ENCODE data around the gene G6PC2.
A peak's percentile ranks its signal among the peaks of the same experiment; 100 is the strongest.
"Not testable (repeated sequence)": the region's sequence is repeated elsewhere in the genome, so short reads cannot be mapped to it uniquely, and the experiment has no call there.

Gene G6PC2

DNA sequence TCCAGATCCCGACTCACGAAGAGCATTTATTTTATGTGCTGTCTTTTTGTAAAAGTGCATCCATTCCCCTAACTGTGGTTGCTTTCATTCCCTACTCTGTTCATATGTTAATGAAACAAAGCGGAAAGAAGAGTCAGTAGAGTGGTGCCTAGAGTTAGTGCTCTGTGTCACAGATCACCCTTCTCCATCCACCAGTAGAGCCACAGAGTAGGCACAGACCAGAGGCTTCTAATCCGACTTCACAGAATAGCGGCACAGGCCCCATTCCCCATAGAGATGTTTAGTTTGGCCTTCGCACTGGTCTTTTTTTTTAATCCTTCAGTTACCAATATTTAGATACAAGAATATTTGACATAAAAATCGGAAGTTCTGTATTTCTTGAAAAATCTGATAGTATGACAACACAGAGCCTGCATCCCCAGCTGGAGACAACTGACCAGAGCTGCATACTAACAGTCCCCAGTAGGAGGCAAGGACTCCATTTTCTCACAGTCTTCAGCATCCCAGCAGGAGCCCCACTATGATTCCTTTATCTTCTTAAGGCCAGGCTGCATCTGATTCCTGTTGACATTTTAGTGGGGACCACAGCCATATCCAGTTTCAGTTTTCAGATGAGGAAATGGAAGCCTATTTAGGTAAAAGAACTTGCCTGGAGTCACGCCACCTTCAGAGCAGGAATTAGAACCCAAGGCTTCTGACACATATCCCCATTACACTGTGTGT lies 7.0 kb downstream of the G6PC2 start:
- no peak for DNase-seq

DNA sequence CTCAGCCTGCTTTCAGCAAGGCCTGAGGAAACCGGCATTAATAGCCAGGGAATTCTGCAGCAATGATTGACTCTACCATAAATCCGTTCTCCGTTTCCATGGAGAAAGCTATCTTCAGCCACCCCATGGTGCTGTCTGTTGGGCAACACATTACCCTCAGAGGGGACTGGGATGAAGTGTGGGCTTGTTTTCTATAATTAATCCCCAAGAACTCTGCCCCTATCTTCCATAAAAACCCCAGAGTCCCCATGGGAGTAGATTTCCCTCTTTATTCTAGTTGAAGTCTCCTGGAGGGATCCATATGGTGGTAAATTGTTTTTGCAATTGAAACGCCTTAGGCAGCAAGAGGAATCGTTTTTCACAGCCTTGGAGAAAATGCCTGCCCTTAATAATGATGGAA lies 9.2 kb downstream of the G6PC2 start:
- peak; percentile 63 for DNase-seq

DNA sequence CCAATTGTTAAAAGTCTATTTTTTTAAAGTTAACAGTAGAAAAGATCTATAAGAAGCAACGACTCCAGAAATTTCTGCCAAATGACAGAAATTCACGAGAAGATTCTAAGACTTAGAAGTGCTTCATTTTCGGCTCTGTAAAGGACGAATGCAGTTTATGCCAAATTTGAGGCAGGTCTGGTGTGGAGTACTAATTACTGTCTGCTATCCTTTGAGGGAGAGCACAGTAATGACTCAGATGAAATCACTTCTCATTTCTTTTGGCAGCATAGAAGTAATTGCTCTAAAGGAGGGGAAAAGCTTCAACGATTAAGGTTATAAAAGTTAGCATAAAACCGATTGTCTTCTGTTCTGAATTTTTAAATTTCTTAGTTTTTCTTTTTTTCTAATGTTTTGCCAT lies 11.4 kb downstream of the G6PC2 start:
- no peak for DNase-seq

DNA sequence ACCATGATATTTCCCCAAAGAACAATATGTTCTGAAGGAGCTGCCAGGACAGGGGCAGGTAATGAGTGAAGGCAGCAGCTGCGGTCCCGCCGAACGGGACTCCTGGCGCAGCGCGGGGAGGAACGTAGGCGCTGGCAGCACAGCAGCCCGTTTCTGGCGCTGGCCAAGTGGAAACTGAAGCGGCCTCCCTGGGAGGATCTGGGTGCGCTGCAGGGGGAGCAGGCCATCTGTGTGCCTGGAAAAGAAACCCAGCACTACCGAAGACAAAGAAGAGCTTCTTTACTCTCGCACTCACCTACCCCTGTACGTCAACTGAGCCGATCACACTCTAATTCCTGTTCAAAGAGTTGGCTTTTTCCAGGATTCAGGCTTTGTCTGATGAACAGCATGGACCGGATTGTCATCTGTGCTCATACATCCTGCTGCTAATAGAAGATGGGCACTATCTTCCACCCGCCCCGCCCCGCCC lies 11.8 kb downstream of the G6PC2 start:
- peak; percentile 63 for DNase-seq

DNA sequence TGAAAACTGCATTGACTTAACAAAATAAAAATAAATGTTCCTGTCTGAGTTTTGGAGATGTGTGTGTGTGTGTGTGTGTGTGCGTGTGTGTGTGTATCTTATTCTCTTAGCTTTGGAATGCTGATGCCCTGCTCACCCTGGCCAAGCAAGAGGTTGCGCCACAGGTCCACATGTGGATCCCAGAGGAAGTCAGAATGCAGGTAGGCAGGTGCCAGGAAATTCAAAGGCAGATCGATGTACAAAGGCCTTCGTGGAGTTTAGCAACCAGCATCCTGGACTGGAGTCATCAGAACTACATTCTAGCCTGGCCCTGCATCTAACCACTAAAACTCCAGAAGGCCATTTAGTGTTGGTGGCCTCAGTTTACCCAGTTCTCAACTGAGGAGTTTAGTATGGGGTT lies 12.4 kb downstream of the G6PC2 start:
- no peak for DNase-seq

DNA sequence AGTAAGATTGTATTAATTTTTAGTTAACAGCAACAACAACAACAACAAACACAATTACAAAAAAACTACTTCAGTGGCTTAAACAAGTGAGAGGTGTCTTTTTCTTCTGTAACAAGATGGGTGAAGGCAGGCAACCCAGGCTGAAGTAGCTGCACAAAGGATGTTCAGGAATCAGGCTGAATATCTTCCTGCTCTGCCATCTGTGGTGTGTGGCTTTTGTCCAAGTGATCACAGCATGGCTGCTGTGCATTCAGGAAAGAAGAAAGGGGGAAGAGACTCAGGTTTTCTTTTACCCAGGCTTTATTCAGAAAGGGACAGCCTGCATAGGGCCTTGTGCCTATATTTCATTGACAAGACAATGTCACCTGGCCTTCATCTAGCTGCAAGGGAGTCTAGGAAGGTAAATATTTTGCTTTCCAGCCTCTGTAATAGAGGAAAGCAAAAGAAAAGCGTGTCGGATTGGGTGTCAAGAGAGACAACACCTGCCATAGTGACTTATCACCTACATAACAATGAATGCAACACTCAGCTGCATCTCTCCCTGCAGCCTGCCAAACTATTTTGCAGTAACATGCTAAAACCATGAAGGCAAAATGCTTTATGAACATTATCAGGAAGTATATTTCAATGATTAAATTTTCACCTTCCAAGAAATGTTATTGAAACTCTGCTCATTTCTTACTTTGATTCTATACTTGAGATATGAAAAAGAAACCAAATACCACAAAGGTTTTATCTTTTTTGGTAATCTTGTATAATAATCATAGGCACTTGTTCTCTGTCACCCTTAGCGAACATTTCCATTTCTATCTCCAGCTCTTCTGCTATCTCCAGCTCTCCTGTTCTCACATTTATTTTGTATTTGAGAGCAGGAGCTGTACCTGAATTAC lies 14.6 kb downstream of the G6PC2 start:
- peak; percentile 22 for DNase-seq

DNA sequence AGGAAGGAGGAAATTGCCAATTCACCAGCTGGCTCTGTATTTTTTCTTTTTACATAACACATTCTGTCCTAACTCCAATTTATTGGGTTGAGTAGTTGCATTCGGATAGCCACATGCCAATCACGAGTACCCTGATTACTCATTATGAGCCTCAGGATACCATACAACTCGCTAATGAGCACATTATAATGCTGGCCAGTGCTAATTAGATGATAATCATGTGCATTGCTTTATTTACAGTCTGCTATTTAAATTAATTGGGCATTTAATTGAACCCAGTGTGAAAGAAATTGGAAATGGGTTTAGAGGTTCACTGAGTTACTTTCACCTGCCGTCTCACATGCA lies 15.2 kb downstream of the G6PC2 start:
- DNase-seq, result no peak

DNA sequence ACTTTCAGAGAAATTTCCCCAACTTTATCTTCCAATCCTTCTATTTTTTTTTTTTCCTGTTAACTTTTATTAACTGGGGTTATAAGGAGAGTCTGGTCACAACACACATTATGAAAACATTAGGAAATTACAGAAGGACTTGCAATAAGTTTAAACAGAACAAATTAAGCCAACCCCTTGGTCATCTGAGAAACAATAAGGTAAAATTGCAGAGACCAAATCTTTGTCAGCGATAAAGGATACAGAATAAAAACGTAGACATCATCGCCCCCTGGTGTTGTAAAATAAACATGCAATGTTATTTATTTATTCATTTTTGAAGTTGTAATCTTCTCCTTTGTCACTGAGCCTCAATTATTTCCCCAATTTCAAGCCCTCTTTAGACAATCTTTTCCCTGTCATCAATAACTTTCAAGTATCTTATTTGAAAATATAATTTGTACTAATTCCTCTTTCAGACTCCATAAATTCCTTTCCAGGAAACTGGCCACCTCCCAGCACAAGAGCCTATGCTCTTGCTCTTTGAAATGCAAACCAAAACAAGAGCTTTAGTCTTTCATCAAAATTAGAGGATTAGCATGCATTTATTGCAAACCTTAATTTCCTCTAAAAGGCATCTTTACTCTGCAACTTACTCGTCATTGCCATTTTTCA lies 19.5 kb downstream of the G6PC2 start:
- no peak for DNase-seq

DNA sequence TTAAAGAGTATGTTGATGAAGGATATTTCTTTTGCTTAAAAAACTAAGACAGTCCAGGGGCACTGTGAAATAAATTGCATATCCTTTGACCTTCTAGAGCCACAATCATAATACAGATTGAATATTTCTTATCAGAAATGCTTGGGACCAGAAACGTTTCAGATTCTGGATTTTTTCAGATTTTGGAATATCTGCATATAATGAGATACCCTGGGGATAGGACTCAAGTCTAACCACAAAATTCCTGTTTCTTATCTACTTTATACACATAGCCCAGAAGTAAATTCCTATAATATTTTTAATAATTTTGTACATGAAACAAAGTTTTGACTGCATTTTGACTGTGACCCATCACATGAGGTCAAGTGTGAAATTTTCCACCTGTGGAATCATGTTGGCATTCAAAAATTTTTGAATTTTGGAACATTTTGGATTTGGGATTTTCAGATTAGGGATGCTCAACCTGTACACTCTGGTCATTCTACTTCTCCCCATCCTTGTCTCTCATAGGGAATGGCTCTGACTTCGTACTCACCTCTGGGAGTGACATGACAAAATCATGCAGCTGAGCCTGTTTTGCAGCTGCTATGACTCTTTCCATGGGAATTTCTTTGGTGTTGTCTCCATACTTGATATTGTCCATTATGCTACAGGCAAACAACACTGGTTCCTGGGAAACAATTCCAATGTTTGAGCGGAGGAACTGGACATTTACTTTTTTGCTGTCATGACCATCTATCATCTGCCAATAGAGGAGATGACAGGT lies 25.7 kb downstream of the G6PC2 start:
- DNase-seq, result no peak

DNA sequence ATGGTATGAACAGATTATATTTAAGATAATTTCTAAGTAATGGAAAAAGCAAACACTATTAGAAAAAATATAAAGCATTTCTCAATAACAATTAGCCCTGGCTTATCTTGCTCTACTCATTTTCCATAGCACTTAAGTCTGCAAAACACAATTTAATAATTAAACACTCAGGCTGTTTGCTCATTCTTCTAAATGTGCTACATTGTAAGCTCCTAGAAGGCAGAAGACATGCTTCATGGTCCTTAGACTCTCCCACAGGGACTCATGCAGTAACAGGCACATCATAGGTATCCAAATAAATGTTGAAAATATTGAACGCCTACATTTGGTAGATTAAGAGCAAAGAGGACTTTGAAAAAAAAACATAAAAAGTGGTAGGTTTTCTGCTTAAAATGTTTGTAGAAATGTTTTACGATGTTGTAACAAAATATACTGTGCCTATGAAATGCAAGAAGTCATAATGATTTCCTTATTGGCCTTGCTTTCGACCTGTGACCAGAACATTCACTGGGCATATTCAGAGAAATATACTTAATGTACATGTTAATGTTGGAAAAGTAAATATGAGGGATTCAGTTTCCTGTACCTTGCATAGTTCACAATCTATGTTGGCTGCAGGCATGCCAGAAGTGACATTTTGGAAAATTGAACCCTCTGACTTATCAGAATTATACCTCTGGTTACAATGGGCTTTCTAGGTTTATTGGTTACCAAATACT lies 27.2 kb downstream of the G6PC2 start:
- no peak for DNase-seq

DNA sequence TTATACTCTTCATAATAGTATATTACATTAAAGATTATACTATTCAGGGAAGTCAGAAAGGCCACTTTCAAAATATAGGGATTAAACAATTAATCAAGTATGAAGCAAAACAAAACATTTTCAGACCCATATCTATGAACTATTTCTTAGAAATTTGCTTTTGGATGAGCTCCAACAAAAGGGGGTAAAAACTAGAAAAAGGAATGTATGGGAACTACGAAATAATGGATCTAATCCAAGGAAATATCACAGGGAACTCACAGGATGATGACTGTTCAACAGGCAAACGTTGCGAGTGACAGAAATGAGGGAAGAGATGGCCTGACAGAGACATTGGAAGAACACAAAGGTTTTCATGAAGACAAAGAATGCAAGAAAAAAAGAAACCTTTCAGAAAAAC lies 27.9 kb downstream of the G6PC2 start:
- DNase-seq, result no peak

DNA sequence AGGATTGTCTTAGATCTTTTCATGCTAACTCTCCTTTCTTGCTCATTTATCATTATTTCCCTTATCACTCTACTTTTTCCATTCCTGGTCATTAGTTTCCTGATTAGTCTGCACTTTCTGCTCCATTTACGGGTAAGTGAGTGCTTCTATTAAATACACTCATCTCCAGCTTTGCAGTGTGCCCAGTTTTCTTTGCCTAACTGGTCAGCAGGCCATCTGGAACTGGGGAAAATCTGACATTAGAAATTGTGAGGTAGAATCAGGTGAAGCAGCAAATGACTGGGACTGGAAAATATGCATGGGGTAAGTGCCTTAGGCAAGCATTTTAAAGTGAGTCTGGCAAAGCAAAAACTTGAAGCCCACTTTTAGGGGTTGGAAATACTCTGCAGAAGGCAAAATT lies 29.2 kb downstream of the G6PC2 start:
- DNase-seq, result no peak

DNA sequence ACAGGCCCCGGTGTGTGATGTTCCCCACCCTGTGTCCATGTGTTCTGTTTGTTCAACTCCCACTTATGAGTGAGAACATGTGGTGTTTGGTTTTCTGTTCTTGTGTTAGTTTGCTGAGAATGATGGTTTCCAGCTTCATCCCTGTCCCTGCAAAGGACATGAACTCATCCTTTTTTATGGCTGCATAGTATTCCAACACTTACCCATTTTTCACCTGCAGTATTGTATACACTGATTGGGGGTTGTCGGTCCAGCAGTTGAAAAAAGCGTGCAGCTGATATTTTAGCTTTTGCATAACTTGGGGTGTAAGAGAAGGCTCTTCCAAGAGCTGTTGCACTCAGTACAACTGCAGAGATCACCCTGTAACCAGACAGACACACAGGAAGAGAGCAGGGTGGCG lies 31.1 kb downstream of the G6PC2 start:
- not testable (repeated sequence) for DNase-seq

DNA sequence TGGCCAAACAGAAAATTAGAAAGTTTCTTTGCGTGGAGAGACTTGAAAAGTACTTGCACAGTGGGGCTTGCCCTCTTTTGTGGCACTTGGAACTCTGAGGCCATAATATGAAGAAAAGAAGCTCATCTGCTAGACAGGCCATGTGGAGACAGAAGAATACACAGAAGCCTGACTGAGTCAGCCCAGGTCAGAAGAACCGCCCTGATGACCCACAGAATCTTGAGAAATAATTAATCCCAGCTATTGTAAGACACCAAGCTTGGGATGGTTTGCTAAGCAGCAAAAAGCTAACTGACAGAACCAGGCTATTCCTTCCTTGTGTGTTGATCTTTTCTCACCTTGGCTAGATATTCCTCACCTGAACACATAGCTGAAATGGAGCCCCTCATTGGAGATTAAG lies 33.7 kb downstream of the G6PC2 start:
- no peak for DNase-seq

DNA sequence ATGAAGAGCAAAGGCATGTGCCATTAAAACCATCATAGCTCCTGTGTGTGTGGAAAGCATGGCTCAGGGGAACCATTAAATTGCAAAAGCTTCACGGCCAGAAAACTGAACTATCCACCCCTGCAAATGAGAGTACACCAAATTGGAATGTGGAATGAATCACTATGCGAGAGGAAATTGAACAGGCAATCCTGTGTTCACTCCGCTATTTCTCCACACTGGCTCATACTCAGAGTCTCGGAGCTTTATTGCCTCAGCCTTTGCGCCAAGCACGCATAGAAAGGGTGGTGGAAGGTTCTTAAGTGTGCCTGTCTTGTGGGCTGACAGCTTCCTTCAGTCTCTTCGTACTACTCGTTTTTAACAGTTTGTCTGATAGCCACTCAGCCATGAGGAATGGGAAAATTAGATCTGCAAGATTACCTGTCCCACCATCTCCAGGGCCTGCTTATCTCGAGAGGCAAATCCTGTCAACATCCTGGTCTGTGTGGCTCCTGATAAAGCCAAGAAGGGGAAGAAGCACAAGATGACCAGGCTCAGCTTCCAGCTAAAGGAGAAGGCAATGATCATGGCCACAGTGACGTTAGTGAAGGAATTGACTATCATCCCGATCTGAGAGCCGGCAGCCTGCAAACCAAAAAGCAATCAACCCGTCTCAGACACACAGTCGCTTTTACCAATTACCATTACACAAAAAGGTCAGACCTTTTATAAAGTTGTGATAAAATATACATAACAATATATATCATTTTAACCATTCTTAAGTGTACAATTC lies 34.9 kb downstream of the G6PC2 start:
- no peak for DNase-seq

DNA sequence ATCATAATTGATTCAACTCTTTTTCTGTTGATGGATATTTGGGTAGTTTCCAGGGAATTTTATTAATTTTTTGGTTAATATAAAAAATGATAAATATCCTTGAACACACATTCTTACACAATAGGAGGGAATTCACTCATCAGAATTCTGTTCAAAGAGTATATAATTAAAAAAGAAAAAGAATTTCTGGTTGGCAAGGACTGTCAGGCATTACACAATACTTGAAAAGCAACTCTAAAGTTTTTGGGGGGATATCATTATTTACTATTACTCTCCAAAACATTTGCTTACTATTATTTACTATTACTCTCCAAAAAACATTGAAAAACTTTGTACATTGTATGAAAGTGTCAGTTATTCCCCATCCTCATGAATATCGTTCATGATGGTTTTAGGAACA lies 38.0 kb downstream of the G6PC2 start:
- DNase-seq, result no peak

DNA sequence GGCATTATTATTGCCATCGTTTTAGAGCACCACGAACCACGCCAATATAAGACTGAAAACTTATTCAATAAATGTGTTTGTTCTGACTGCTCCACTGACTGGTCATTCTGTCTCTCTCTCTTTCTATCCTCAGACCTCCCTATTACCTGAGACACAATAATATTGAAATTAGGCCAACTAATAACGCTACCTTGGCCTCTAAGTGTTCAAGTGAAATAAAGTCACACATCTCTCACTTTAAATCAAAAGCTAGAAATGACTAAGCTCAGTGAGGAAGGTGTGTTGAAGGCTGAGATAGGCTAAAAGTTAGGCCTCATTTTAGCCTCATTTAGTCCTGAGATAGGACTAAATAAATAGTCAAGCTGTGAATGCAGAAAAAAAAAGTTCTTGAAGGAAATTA lies 38.8 kb downstream of the G6PC2 start:
- no peak for DNase-seq

DNA sequence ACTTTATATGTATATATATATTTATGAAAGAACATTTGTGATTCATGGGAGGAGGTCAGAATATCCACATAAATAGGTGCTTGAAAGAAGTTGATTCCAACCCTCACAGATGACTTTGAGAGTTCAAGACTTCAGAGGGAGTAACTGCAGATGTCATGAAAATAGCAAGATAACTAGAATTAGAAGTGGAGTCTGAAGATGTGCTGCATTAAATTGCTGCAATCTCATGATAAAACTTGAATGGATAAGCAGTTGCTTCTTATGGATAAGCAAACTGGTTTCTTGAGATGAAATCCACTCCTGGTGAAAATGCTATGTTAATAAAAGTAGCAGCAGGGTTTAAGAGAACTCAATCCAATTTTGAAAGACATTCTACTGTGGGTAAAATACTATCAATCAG lies 40.2 kb downstream of the G6PC2 start:
- DNase-seq, result no peak

DNA sequence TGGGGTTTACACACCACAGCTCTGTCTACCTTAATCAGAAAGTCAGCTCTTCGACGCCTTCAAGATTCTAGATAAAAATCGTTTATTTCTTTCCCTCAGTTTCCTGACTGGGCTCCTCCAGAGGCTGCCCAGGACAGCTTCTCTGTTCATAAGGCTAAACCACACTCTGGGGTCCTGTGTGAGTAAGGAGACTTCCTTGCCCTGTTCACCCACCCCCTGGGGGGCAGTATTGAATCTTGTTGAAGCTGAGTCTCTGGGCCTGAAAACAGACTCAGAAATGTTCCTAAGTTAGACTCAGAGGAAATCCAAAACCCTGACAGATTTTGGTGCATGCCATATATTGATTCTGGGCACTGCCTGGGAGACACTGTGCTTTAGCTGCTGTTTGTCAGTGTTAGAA lies 43.0 kb downstream of the G6PC2 start:
- DNase-seq, result no peak

DNA sequence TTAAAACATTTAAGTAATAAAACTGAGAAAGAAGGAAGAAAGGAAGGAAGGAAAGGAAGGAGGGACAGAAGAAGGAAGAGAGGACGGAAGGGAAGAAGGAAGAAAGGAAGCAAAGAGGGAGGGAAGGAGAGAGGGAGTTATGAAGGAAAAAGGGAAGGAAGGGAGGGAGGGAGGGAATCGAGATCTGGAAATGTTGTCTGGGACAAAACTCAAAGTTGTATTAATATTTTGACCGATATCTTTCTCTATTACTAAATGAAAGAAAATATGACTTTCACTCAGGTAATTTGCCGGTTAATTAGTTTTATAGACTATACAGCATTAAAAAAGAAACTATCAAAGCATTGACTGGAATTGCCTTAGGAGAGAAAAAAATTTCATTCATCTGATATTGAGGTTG lies 44.4 kb downstream of the G6PC2 start:
- no peak for DNase-seq

DNA sequence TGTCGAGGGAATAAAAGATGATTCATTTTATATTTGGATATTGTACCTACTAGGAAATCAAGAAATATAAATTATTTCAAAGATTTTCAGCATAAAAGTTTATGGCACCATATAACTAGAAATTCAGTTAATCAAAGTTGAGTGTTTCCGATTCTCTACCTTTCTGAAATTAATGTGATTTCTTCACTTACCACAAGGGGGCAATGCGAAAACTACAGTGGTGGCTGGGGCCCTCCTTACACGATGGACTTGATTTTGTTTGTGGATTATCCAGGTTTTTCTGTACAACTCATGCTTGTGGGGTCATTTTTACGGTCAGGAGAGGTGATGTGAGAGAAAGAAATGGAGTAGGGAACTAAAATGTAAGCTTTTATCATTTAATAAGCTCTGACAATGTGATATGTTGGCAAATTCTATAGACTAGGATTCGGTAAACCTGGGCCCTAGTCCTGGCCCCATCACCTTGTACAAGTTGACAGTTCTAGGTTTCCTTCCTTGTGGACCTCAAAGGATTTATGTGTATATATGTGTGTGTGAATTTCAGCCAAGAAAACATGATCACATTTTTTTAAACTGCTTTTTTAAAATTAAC lies 47.6 kb downstream of the G6PC2 start:
- no peak for DNase-seq
